MM.1S (cell line): ENCODE data around the gene DYNLT3.

Experiments used
- EZH2phosphoT487 ChIP-seq: fragments of 300-600 bp; sonication (generic); IDR thresholded peaks from 2 replicates; pipeline ENCODE4 v1.6.1; 2018; ENCODE audit warnings: antibody characterized with exemption, low read length
- TF ChIP-seq, protein P1 (sequence below): fragments of 300-600 bp; sonication (generic); IDR thresholded peaks from 2 replicates; pipeline ENCODE4 v1.5.1; 2016; ENCODE audit warnings: antibody characterized with exemption, low read length, mixed read lengths

DNA sequence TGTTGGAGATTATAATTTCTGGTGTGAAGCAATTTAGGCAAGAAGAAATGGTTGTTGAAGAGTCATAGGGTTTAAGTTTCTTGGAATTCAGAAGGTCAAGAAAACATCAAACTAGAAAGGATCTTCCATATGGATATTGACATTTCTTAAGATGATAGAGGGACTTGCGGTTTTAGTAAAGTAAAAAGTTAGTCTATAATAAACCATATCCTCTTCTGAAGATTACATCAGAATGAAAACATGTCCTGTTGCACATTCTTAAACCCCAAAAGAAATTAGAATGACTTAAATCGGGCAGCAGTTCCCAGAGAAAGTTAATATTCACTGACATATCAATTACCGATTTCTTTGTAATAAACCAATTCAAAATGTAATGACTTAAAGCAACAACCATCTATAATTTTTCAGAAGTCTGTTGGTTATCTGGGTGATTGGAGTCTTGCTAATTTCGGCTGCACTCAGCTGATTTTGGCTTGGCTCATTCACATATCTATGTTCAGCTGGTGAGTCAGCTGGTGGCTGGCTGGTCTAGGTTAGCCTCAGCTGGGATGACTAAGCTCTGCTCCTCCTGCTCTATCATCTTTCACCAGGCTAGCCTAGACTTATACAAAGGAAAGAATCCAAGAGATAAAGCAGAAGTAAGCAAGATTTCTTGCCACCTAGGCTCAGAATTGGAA, 24.4 kb upstream of the DYNLT3 start:
- TF ChIP-seq EZH2phosphoT487 = no peak
- TF ChIP-seq, protein P1, sequence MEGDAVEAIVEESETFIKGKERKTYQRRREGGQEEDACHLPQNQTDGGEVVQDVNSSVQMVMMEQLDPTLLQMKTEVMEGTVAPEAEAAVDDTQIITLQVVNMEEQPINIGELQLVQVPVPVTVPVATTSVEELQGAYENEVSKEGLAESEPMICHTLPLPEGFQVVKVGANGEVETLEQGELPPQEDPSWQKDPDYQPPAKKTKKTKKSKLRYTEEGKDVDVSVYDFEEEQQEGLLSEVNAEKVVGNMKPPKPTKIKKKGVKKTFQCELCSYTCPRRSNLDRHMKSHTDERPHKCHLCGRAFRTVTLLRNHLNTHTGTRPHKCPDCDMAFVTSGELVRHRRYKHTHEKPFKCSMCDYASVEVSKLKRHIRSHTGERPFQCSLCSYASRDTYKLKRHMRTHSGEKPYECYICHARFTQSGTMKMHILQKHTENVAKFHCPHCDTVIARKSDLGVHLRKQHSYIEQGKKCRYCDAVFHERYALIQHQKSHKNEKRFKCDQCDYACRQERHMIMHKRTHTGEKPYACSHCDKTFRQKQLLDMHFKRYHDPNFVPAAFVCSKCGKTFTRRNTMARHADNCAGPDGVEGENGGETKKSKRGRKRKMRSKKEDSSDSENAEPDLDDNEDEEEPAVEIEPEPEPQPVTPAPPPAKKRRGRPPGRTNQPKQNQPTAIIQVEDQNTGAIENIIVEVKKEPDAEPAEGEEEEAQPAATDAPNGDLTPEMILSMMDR = no peak
